CD4-positive, alpha-beta T cell treated with Interferon gamma for 1 hour (primary cell): Measurements from ENCODE around the gene CABP1.
"Not testable (repeated sequence)": the region's sequence is repeated elsewhere in the genome, so short reads cannot be mapped to it uniquely, and the experiment has no call there.

Experiments used
- DNase-seq: peaks from one replicate; pipeline ENCODE4 v3.0.0-alpha.2; 2020

CABP1 gene

DNA sequence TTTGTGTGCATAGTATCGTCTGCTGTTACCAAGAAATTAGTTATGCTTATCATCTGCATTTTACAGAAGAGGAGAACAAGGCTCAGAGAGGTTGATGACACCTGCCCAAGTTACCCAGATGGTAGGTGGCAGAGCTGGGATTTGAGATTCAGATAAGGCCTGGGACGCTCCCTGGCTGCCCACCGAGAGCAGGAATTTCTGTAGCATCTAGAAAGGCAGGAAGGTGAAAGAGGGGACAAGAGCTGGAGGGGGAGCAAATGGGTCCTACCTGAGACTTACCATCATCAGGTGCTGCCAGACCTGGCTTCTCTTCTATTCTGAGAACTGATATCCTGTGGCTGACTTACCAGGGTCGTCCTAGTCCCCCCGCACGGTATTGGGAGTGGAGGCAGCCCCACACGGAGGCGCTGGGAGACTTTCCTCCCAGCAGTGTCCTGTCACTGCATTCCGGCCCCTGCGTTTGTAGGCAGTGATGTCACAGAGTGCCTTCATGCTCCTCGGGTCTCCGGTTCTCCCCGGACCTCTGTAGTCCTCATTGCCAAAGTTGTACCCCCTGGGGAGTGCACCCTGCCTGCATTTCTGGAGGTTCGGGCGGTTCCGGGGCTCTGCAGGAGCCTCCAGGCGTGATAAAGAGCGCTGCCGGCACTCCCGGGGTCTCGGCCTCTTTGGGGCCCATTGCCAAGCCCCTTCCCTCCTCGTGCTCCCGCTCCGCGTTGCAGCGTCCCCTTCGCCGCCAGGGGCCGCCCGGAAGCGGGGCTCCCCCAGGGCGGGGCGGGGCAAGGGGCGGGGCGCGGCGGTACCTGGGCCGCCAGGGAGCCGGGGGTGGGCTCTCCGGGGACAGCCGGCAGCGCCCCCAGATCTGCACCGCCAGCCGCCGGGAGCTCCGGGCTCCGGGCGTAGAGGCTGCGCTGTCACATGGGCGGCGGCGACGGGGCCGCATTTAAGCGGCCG is at the start of gene CABP1:
Gene CABP1, plus strand, starts transcription at position 856 of the 951 bp plus-strand sequence. Its CDS starts 60 bp downstream, at position 916.
- DNase-seq = peak; percentile 51

DNA sequence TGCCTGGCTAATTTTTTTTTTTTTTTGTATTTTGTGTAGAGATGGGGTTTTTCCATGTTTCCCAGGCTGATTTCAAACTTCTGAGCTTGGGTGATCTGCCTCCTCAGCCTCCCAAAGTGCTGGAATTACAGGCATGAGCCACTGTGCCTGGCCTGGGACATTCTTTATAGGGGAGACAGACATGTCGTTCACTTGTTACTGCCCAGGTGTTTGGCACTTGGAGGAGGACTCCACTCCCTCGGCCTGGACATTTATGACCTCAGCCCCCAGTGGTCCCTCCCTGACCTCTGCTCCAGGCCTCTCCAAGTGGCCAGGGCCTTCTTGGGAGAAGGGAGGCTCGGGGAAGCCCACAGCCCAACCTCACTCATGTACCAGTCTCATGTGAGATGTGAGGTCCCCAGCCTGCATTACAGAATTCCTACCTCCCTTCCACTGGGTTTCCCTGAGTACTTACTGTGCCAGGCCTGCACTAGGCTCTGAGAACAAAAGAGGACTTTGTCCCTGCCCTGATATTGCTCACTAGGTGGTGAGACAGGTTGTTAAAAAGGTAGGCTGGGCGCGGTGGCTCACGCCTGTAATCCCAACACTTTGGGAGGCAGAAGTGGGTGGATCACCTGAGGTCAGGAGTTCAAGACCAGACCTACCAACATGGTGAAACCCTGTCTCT is 49.6 kb upstream of the CABP1 start:
- DNase-seq = no peak

DNA sequence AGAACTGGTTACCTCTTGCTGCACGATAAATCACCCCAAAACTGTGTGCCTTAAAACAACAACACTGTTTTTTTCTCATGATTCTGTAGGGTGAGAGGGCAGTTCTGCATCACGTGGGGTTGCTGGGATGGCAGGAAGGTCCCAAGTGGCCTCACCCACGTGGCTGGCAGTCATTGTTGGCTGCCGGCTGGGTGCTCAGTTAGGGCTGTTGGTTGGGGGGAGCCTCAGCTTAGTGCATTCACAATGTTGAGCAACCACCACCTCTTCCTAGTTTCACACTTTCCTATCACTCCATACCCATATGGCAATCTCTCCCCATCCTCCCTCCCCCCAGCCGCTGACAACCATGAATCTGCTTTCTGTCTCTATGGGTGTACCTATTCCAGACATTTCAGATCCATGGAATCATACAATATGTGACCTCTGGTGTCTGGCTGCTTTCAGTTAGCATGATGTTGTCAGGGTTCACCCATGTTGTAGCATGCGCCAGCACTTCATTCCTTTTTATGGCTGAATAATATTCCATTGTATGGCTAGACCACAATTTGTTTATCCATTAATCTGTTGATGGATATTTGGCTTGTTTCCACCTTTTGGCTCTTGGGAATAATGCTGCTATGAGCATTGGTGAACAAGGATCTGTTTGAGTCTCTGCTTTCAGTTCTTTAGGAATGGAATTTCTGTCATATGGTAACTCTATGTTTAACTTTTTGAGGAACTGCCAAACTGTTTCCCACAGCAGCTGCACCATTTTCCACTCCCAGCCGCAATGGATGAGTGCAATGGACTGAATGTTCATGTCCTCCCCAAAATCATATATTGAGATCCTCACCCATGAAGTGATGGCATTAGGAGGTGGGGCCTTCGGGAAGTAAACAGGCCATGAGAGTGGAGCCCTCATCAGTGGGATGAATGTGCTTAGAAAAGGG is 48.0 kb upstream of the CABP1 start:
- DNase-seq = no peak

DNA sequence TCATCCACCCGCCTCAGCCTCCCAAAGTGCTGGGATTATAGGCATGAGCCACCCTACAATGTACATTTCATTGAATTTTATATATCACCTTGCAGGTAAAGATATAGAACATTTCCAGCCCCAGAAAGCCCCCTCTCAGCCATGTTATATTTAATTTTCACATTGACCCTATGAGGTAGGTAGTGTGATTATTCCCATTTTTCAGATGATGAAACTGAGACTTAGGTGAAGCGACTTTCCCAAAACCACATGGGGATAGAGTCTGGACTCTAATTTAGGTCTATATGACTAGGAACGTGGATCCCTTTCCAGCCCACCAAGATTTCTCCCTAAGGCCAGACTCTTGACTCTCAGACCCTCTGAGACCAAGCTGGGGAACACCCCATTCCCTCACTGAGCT is 43.5 kb upstream of the CABP1 start:
- DNase-seq = no peak

DNA sequence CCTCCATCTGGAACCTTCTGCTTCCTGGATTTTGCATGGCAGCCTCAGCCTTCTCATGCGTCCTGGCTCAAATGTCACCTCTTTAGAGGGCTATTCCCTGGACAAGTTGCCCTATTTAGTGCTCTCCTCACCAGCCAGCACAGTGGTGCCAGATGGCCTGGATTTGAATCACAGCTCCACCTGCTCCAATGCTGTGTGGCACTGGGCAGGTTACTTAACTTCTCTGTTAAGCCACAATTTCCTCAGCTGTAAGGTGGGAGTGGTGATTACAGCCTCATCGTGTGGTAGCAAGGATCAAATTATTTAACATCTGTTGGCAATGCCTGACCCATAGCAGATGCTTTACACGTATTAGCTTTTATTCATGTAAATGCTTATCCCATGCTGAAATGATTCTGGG is 42.6 kb upstream of the CABP1 start:
- DNase-seq = no peak

DNA sequence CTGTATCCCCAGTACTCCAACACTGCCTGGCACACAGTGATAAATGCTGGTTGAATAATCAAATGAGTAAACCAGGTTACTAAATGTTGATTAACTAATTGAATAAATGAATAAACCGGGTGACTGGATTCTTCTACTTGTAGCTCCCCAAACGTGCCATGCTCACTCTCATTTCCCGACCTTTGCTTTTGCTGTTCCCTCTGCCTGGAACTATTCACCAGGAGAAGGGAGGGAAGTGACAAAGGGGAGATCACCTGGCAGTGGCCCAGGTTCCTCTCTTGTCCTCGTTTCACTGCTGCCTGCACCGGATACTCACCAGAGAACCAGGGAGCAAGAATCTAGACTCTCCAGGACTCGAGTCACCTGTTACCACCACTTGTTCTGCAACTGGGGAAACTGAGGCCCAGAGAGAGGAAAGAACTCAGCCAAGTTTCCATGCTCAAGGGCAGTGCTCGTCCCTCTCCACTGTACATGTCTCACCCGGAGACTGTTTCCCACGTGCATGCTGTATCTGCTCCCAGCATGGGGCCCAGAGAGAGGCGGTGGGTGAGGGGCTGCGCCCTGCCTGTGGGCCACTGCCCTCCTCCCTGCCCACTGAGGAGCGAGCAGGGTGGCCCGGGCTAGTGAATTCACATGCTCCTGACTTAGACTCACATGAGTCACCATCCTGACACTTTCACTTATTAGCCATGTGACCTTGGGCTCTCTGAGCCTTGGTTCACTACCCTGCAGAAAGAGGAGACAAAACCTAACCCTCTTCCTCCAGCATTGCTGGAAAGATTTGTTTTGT is 41.6 kb upstream of the CABP1 start:
- DNase-seq = peak; percentile 9

DNA sequence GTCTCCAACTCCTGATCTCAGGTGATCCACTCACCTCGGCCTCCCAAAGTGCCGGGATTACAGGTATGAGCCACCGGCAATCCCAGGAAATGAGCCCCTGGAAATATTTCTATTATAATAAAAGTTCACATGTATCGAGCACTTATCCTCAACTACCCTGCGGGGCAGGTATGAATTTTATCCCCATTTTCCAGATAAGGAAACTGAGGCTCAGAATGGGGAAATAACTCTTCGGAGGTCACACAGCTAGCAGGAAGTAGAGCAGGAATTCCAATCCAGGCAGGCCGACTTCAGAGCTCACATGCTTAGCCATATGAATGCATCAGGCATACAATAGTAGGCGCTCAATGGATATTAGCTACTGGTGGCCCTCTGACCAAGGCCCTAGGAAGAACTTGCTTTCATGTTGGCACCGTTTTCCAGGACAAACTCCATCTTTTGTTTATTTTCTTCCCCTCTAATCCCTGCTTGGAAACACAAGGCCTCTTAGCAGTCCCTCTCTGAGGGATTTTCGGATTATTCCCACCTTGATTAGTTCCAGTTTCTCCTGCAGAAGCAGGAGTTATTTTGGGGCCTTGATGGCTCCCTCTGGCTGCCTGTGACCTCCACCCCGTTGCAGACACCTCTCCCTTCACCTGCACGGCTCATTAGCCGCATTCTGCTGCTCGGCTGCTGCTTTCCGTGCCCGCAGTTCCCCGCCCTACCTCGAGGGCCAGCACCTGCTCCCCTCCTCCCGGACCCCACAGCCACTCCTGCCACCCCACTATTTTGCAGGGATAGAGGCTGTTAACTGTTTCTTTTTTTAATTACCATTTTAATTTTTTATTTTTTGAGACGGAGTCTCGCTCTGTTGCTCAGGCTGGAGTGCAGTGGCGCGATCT is 40.5 kb upstream of the CABP1 start:
- DNase-seq = no peak

DNA sequence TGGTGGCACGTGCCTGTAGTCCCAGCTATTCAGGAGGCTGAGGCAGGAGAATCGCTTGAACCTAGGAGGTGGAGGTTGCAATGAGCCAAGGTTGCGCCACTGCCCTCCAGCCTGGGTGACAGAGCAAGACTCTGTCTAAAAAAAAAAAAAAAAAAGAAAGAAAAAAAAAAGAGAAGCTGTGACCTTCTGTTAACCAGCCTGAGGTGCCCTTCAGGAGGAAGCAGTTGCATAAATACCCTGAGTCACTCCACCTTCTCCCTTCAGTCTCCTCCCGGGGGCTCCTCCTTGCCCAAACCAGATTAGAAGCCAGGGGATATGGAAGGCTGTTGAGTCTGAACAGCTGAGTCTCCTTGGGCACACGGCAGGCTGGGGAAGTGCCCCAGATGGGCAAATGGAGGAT is 38.0 kb upstream of the CABP1 start:
- peak; percentile 39 for DNase-seq

DNA sequence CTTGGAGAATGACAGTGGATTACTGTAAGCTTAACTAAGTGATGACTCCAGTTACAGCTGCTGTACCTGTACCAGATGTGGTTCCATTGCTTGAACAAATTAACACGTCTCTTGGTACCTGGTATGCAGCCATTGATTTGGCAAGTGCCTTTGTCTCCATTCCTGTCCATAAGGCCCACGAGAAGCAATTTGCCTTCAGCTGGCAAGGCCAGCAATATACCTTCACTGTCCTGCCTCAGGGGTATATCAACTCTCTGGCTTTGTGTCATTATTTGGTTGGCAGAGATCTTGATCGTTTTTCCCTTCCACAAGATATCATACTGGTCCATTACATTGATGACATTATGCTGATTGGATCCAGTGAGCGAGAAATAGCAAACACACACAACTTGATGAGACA is 29.9 kb upstream of the CABP1 start:
- DNase-seq = no peak

DNA sequence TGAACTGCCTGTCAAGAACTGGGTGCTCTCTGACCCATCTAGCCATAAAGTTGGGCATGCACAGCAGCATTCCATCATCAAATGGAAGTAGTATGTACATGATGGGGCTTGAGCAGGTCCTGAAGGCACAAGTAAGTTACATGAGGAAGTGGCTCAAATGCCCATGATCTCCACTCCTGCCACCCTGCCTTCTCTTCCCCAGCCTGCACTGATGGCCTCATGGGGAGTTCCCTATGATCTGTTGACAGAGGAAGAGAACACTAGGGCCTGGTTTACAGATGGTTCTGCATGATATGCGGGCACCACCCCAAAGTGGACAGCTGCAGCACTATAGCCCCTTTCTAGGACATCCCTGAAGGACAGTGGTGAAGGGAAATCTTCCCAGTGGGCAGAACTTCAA is 28.9 kb upstream of the CABP1 start:
- DNase-seq = not testable (repeated sequence)

DNA sequence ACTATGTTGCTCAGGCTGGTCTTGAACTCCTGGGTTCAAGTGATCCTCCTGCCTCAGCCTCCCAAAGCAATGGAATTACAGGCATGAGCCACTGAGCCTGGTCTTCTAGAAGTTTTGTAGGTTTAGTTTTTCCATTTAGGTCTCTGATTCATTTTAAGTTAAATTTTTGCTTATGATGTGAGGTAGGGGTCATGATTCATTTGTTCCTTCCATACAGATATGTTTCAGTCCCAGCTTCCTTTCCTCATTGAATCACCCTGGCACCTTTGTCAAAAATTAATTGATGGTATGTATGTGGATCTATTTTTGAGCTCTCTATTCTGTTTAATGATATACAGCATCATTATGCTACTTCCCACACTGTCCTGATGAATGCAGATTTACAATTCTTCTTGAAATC is 25.6 kb upstream of the CABP1 start:
- no peak for DNase-seq

DNA sequence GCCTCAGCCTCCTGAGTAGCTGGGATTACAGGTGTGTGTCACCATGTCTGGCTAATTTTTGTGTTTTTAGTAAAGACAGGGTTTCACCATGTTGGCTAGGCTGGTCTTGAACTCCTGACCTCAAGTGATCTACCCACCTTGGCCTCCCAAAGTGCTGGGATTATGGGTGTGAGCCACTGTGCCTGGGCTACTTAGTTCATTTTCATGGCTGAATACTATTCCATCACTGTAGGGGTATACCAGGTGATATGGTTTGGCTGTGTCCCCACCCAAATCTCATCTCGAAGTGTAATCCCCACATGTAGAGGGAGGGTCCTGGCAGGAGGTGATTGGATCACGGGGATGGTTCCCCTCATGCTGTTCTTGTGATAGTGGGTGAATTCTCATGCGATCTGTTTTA is 23.2 kb upstream of the CABP1 start:
- DNase-seq = not testable (repeated sequence)

DNA sequence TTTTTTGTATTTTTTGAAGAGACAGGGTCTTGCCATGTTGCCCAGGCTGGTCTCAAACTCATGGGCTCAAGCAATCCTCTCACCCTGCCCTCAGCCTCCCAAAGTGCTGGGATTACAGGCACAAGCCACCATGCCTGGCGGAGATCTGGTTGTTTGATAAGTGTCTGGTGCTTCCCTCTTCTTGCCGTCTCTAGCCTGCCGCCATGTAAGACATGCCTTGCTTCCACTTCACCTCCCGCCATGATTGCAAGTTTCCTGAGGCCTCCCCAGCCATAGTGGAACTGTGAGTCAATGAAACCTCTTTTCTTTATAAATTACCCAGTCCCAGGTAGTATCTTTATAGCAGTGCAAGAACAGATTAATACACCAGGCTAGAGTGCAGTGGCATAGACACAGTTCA is 22.7 kb upstream of the CABP1 start:
- not testable (repeated sequence) for DNase-seq

DNA sequence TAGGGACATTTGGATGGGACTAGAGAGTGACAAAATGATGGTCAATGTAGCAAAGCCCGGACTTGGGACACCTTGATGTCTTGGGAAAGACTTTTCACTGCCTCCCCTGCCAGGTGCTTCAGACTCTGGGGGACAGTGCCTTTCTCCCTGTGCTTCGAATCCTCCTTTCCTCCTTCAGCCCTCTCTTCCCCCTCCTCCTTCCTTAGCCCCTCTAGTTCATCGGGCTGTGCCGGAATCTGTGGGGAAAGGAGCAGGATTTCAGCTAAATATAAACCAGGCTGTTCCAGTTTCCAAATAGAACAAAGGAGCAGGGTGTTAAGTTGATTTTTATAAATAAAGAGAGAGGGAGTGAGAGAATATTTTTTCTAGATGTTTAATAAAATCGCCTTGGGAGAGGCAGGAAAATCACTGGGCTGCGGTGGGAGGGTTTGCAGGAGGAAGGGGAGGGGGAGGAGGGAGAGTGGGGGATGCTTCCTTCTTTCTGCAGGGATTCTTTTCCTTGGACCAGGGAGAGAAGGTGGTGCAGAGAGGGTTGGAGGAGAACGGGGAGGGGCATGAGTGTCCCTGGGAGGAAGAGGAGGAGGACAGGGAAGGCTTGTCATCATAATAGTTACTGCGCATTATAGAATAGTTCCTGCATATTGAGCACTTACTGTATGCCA is 21.3 kb upstream of the CABP1 start:
- DNase-seq = no peak

DNA sequence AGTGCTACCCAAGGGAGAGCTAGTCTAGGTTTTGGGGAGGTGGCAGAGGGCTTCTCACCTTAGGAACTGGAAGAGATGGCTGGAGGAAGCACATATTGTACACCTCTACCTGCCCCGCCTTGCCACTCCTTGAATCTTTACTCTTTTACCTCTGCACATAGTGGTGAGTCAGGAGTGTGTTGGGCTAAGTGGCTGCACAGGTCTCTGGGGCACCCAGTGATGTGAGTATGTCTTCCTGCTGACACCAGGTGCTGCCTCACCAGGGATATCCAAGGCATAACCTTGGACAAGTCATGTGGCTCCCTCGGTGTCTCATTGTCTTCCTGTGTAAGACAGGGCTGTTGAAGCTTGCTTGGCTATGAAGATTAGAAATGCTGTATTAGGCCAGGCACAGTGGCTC is 19.8 kb upstream of the CABP1 start:
- no peak for DNase-seq

DNA sequence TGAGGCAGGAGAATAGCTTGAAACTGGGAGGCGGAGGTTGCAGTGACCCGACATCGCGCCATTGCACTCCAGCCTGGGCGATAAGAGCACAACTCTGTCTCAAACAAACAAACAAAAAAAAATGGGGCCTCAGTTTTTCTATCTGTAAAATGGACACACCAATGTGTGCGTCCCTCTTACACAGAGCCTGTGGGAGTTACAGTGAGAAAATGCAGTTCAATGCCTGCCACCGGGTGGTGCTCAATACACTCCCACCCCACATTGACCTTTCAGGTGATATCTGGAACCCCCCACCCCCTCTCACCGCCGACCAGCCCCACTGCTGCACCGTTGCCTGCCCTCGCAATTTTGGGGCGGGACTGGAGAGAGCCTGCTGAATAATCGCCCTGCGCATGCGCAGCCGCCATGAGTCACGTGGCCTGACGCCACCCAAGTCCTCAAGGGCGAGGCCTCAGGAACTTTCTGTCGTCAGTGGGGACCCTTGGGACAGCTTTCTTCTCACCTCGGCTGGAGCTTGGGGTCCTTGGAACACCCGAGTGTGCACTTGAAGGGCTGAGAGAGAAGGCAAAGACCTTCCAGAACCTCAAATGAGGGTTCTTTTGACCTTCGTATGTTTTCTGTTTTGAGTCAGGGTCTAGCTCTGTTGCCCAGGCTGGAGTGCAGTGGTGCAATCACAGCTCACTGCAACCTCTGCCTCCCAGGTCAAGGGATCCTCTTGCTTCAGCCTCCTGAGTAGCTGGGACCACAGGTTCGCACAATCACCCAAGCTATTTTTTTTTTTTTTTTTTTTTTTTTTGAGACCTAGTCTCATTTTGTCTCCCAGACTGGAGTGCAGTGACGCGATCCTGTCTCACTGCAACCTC is 14.6 kb upstream of the CABP1 start:
- DNase-seq = peak; percentile 27

DNA sequence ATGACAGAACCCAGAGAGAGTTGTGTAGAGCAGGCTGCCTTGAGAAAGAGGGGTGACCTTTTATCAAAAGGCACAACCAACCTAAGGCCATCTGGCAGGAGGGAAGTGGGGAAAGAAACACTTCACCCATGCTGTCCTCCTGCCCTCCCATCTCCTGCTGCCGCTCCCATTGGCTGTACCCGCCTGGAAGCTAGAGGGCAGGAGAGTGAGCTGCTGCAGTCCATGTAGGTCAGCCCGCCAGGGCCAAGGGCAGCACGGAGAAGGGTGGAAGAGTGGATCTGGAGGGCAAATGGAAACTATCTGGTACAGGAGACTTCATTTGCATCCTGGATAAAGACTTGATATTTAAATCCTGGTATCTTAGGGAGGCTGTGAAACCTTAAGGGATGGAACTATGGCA is 11.5 kb upstream of the CABP1 start:
- no peak for DNase-seq

DNA sequence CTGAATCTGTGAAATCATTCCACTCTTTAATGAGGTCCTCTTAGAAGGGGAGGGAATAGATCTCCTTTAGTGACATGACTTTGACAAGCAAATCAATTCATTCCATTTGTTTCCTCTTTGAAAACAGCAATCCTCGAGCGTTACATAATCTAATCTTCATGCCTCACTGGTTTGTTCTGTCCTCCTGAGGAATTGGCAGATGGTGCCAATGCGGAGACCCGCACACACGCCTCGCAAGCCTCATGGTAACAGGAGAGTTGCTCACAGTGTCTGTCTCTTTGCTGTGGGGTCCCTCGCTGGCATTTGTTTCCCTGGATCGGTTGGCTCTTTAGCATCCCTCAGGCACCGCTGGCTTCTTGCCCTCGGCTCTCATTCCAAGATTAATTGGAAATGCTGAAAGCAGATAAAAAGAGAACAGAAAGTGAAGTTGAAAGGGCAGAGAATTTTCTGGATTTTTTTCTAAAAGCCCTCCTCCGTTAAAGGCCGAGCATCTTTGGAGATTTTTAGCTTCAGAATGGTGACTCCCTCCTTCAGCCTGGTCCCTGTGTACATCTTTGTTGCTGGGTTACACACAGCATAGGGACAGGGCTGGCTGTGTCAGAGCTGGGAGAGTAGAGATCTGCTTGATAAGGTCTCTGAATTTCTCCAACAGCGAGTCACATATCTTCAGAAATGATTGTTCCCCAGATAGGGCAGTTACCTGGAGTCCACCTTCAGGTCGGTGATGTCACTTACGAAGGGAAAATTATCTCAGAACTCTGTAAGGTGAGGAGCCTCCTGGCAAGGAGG is 10.1 kb upstream of the CABP1 start:
- no peak for DNase-seq

DNA sequence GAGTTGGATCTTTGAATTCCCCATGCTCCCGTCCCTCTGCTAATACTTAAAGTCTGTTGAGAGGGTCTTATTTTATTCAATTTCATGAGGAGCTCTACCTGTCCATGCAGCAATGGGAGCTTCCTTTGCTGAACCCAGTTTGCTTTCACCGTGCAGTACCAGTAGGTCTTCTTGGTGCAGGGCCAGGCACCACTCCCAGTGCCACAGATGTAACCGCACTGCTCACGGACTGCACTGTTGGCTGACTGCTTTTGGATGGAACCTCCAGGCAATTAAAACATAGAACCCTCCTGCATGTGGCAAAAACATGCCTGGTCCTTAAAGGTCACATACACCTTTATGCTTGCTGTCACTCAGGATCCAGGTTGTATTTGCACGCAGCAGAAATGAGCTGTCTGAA is 9.3 kb upstream of the CABP1 start:
- DNase-seq = no peak
